Keratinocyte (primary cell): Measurements from ENCODE around the gene PITPNC1.
"Not testable (repeated sequence)": the region's sequence is repeated elsewhere in the genome, so short reads cannot be mapped to it uniquely, and the experiment has no call there.

Source experiments
- EZH2 ChIP-seq: IDR thresholded peaks from one replicate; pipeline ENCODE4 v1.6.1; 2012; ENCODE audit warnings: inconsistent platforms, mild to moderate bottlenecking, low read length, moderate library complexity
- TF ChIP-seq, protein P1 (sequence below), 3 experiments: IDR thresholded peaks in 1 of 3; conservative IDR thresholded peaks in 1 of 3; optimal IDR thresholded peaks in 1 of 3; 2 replicates in 2 of 3; 3 replicates in 1 of 3; pipeline versions ENCODE3 to v1.5.1; 2011; ENCODE audit warnings: low read length in 3 of 3, mild to moderate bottlenecking in 3 of 3, moderate library complexity in 2 of 3, control low read depth in 1 of 3, inconsistent platforms in 1 of 3; ENCODE audit not compliant: insufficient read depth in 2 of 3; ENCODE audit errors: extremely low read depth in 1 of 3

- TF ChIP-seq, protein P1, sequence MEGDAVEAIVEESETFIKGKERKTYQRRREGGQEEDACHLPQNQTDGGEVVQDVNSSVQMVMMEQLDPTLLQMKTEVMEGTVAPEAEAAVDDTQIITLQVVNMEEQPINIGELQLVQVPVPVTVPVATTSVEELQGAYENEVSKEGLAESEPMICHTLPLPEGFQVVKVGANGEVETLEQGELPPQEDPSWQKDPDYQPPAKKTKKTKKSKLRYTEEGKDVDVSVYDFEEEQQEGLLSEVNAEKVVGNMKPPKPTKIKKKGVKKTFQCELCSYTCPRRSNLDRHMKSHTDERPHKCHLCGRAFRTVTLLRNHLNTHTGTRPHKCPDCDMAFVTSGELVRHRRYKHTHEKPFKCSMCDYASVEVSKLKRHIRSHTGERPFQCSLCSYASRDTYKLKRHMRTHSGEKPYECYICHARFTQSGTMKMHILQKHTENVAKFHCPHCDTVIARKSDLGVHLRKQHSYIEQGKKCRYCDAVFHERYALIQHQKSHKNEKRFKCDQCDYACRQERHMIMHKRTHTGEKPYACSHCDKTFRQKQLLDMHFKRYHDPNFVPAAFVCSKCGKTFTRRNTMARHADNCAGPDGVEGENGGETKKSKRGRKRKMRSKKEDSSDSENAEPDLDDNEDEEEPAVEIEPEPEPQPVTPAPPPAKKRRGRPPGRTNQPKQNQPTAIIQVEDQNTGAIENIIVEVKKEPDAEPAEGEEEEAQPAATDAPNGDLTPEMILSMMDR (optimal IDR thresholded peaks at IDR 0.05 in 1 of 3, IDR thresholded peaks at IDR 0.05 in 1 of 3, conservative IDR thresholded peaks at IDR 0.05 in 1 of 3; ENCODE audit: extremely low read depth in 1 of 3, insufficient read depth in 2 of 3, low read length in 3 of 3) = not testable (repeated sequence)
- TF ChIP-seq EZH2 = not testable (repeated sequence)
Observed at GRCh38 chr17:67648906-67649295, 271.8 kb downstream of the PITPNC1 start.
